K562 (cell line): ENCODE measurements around the gene ATP7B. TPM values are rescaled to one million over a fixed set of nuclear protein-coding genes. Genes with fewer than 3 reads are reported as not detected.

Source experiments
- ATAC-seq: fragments of 200-7000 bp; cut with Tn5 transposase; 3 replicates; pipeline ENCODE4 v1.9.1; 2020; ENCODE audit warnings: moderate library complexity
- BruUV-seq: library from RNA; stranded (reverse); fragments of 400-500 nt; replicated peaks from 2 replicates; lab custom pipeline; 2021; lab: Mats Ljungman, UMichigan
- CTCF ChIA-PET: fragments of 300-600 bp; formaldehyde crosslinking; extraction: SDS; loops from one replicate; lab custom pipeline; 2021; ENCODE audit warnings: low intra/inter-chr PET ratio; lab: Yijun Ruan, JAX
- POLR2A ChIA-PET: fragments of 300-600, 350-650 bp; sonication (Branson Sonifier 250); formaldehyde crosslinking; extraction: SDS; loops from one replicate; lab custom pipeline; 2021; ENCODE audit warnings: antibody characterized with exemption, inconsistent platforms; lab: Yijun Ruan, JAX
- DNase-seq, 4 experiments: peaks; one replicate each; pipeline versions ENCODE4 v3.0.0 to v3.0.0-alpha.2; 2011 to 2018; ENCODE audit warnings: low spot score in 3 of 4, mixed read lengths in 3 of 4; ENCODE audit errors: extremely low read depth in 1 of 4
- FAIRE-seq: peaks from 2 replicates; lab custom pipeline; 2011; peaks lifted over from hg19 to GRCh38; lab: Jason Lieb, UNC
- H2AFZ ChIP-seq: 2 replicates; pipeline ENCODE4 v1.6.0; 2011; ENCODE audit warnings: low read depth, low read length, control low read depth, inconsistent platforms
- H3K27ac ChIP-seq: fragments of 200-600 bp; 3 replicates; pipeline ENCODE4 v1.8.0; 2011; ENCODE audit warnings: low read depth, mild to moderate bottlenecking, control low read depth, inconsistent platforms, low read length, moderate library complexity, mixed read lengths; ENCODE audit errors: extremely low read depth
- H3K27me3 ChIP-seq, 2 experiments: fragments of 300-600 bp in 1 of 2; 2 replicates in 1 of 2; 3 replicates in 1 of 2; pipeline versions ENCODE4 v1.6.0 to v1.8.0; 2011; ENCODE audit warnings: inconsistent platforms in 2 of 2, low read length in 2 of 2, mild to moderate bottlenecking in 1 of 2, mixed read lengths in 1 of 2, moderate library complexity in 1 of 2; ENCODE audit not compliant: control insufficient read depth in 2 of 2, insufficient read depth in 2 of 2
- H3K36me3 ChIP-seq: fragments of 300-600 bp; 3 replicates; pipeline ENCODE4 v1.8.0; 2011; ENCODE audit warnings: mild to moderate bottlenecking, low read length, inconsistent platforms; ENCODE audit not compliant: control insufficient read depth, insufficient read depth
- H3K4me1 ChIP-seq, 2 experiments: fragments of 200-600 bp in 1 of 2; replicated peaks in 1 of 2; 2 replicates in 1 of 2; 3 replicates in 1 of 2; pipeline versions ENCODE4 v1.5.1 to v1.8.0; 2011; ENCODE audit warnings: inconsistent platforms in 2 of 2, low read length in 2 of 2, mild to moderate bottlenecking in 1 of 2, mixed read lengths in 1 of 2, moderate library complexity in 1 of 2; ENCODE audit not compliant: control insufficient read depth in 2 of 2, insufficient read depth in 2 of 2
- H3K4me2 ChIP-seq: 2 replicates; pipeline ENCODE4 v1.6.1; 2011; ENCODE audit warnings: low read length, control low read depth, inconsistent platforms, mixed read lengths; ENCODE audit not compliant: insufficient read depth
- H3K4me3 ChIP-seq: fragments of 200-600 bp; sonication (generic), shearing (Covaris generic); 2 replicates; pipeline ENCODE4 v1.5.1; 2016; ENCODE audit warnings: control low read depth, inconsistent platforms
- H3K79me2 ChIP-seq: fragments of 200-600 bp; 3 replicates; pipeline ENCODE4 v1.8.0; 2011; ENCODE audit warnings: low read length, inconsistent platforms; ENCODE audit not compliant: control insufficient read depth, insufficient read depth
- H3K9ac ChIP-seq, 2 experiments: 2 replicates each; pipeline versions ENCODE4 v1.6.0 to v1.6.1; 2011; ENCODE audit warnings: low read depth in 2 of 2, low read length in 2 of 2, control low read depth in 1 of 2, inconsistent platforms in 1 of 2, mild to moderate bottlenecking in 1 of 2, mixed read lengths in 1 of 2; ENCODE audit not compliant: insufficient read depth in 1 of 2
- H3K9me1 ChIP-seq: one replicate; pipeline ENCODE4 v1.6.0; 2011; ENCODE audit warnings: inconsistent platforms, mild to moderate bottlenecking, low read length, moderate library complexity; ENCODE audit not compliant: control insufficient read depth, insufficient read depth
- H3K9me3 ChIP-seq: replicated peaks from 2 replicates; pipeline ENCODE4 v1.5.1; 2011; ENCODE audit warnings: low read depth, low read length, inconsistent platforms; ENCODE audit not compliant: control insufficient read depth, insufficient read depth
- H4K20me1 ChIP-seq: replicated peaks from 2 replicates; pipeline ENCODE4 v1.6.1; 2011; ENCODE audit warnings: low read length, inconsistent platforms, mixed read lengths; ENCODE audit not compliant: control insufficient read depth, insufficient read depth
- ELF4 ChIP-seq: fragments of 450-650 bp; formaldehyde crosslinking; IDR thresholded peaks from 2 replicates; pipeline ENCODE4 v1.4.0; 2022; ENCODE audit warnings: missing genetic modification characterization
- GABPB1 ChIP-seq: sonication (generic); formaldehyde crosslinking; IDR thresholded peaks from 2 replicates; pipeline ENCODE4 v1.8.0; 2022; ENCODE audit warnings: mild to moderate bottlenecking, missing genetic modification reagents
- HSF4 ChIP-seq: fragments of 250-450 bp; sonication (Bioruptor Pico); IDR thresholded peaks from 2 replicates; pipeline ENCODE4 v2.1.2; 2022; ENCODE audit warnings: mild to moderate bottlenecking, moderate library complexity, borderline replicate concordance
- NCOR1 ChIP-seq: fragments of 450-650 bp; IDR thresholded peaks from 2 replicates; pipeline ENCODE4 v1.6.1; 2016; ENCODE audit warnings: mild to moderate bottlenecking, moderate library complexity
- TARDBP ChIP-seq: fragments of 450-650 bp; IDR thresholded peaks from 2 replicates; pipeline ENCODE4 v1.6.1; 2016
- U2AF2 ChIP-seq: fragments of 200-400 bp; formaldehyde crosslinking; optimal IDR thresholded peaks from 2 replicates; pipeline ENCODE3; 2017; ENCODE audit warnings: low read depth, mild to moderate bottlenecking, low read length
- ZBTB7A ChIP-seq: IDR thresholded peaks from 2 replicates; pipeline ENCODE4 v1.6.1; 2011; ENCODE audit warnings: low read depth, mild to moderate bottlenecking, low read length, moderate library complexity, borderline replicate concordance; ENCODE audit not compliant: control insufficient read depth
- WGBS: fragments of 100-300 bp; shearing (Covaris generic); methylation state at CpG from one replicate; pipeline ENCODE4 v1.1.6; 2016; ENCODE audit warnings: low coverage, mixed read lengths; ENCODE audit not compliant: insufficient coverage; ENCODE audit errors: missing lambda C conversion rate; 5-methylcytosine and 5-hydroxymethylcytosine counted together
- in situ Hi-C: fragments of 300-500 bp; cut with MboI; formaldehyde crosslinking; loops from 4 replicates; pipeline ENCODE4 v1.15.0; 2018; ENCODE audit warnings: inconsistent platforms, mixed read lengths
- intact Hi-C: fragments of 100-400 bp; cut with micrococcal nuclease; formaldehyde crosslinking; loops from 2 replicates; pipeline ENCODE4 v1.14.2; 2022
- polyA plus RNA-seq, 8 experiments: library from polyadenylated mRNA; depleted of rRNA in 4 of 8; stranded (reverse) in 5 of 8; unstranded in 3 of 8; fragments of >200 nt; fragmentation: Nextera tagmentation in 2 of 8; fragmentation: Illumina TruSeq in 1 of 8; extraction: Ambion mirVana in 2 of 8; extraction: Trizol in 1 of 8; gene quantifications; 2 replicates each; pipeline versions ENCODE4 v1.2.1 to v1.2.3, GENCODE V29; 2011 to 2014; ENCODE audit warnings: inconsistent platforms in 1 of 8, missing spikeins in 1 of 8
- total RNA-seq, 7 experiments: library from RNA; depleted of rRNA in 6 of 7; stranded (reverse); fragments of >200 nt in 6 of 7; fragmentation: Illumina TruSeq in 2 of 7; extraction: Trizol in 2 of 7; gene quantifications; 2 replicates each; pipeline versions ENCODE4 v1.2.1 to v1.2.3, GENCODE V29; 2011 to 2021; ENCODE audit warnings: low replicate concordance in 1 of 7
- TF ChIP-seq, protein P1 (sequence below): fragments of 450-650 bp; IDR thresholded peaks from 2 replicates; pipeline ENCODE4 v1.6.1; 2018; ENCODE audit warnings: mild to moderate bottlenecking, low read depth; ENCODE audit not compliant: partially characterized antibody
- TF ChIP-seq, protein P2 (sequence below): sonication (generic); formaldehyde crosslinking; IDR thresholded peaks from 2 replicates; pipeline ENCODE4 v1.8.0; 2022; ENCODE audit warnings: missing genetic modification reagents, mild to moderate bottlenecking, borderline replicate concordance

The ATP7B gene
- total and polyA plus RNA-seq, 9 of the 15 experiments (the other 6 are each of a cell fraction or from before 2014, with no cell fraction given): 1.1 to 20.4 (median 8.5) TPM

DNA sequence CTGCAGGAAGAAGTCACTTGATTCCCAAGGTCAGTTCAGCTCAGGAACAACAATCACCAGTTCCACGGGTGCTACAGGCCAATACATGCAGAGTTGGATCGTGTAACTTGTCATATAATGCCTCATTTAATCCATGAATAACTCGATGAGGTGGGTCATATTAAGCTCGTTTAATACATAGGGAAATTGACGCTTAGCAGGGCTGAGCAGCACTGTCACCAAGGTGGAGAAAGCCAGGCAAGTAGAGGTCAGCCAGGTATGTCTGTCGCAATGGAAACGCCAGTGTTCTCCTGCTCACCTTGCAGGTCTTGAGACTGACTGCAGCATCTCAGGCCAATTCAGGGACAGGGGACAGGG, 97.1 kb downstream of the ATP7B start:
- Histone ChIP-seq H3K9ac (no peak overlapping the region), H3K4me3 (no peak overlapping the region), H3K79me2 (no peaks in the 10 kb centered on the region), H2AFZ (no peak overlapping the region), H3K4me2 (no peak overlapping the region), H3K9me3 (no peaks in the 10 kb centered on the region), H3K27me3 (no peaks in the 10 kb centered on the region), H4K20me1 (no peaks in the 10 kb centered on the region), H3K27ac (no peak overlapping the region), H3K9me1 (peaks cover 3% of the 10 kb centered on the region), H3K36me3 (no peaks in the 10 kb centered on the region; the same call in 2 of the 3 replicates), H3K4me1 (no peaks in the 10 kb centered on the region; a peak in 1 of 5 replicates)
- FAIRE-seq (no peak), ATAC-seq (no peak), DNase-seq (no peak)
- ChIA-PET POLR2A (interaction anchor here (1.0 kb wide), 1 partner anchor 11 kb away, joined by 4 read pairs; no protein-coding TSS in a partner anchor), CTCF (no interaction called here)
- BruUV-seq: no TSS peak
- TF ChIP-seq, protein P1, sequence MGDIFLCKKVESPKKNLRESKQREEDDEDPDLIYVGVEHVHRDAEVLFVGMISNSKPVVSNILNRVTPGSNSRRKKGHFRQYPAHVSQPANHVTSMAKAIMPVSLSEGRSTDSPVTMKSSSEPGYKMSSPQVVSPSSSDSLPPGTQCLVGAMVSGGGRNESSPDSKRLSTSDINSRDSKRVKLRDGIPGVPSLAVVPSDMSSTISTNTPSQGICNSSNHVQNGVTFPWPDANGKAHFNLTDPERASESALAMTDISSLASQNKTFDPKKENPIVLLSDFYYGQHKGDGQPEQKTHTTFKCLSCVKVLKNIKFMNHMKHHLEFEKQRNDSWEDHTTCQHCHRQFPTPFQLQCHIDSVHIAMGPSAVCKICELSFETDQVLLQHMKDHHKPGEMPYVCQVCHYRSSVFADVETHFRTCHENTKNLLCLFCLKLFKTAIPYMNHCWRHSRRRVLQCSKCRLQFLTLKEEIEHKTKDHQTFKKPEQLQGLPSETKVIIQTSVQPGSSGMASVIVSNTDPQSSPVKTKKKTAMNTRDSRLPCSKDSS: no peak
- no peak for TF ChIP-seq GABPB1
- WGBS: 60% methylated on average over 6 of the region's 7 CpGs
- in situ Hi-C loops: no loop called here
- intact Hi-C loops: no loop called here

DNA sequence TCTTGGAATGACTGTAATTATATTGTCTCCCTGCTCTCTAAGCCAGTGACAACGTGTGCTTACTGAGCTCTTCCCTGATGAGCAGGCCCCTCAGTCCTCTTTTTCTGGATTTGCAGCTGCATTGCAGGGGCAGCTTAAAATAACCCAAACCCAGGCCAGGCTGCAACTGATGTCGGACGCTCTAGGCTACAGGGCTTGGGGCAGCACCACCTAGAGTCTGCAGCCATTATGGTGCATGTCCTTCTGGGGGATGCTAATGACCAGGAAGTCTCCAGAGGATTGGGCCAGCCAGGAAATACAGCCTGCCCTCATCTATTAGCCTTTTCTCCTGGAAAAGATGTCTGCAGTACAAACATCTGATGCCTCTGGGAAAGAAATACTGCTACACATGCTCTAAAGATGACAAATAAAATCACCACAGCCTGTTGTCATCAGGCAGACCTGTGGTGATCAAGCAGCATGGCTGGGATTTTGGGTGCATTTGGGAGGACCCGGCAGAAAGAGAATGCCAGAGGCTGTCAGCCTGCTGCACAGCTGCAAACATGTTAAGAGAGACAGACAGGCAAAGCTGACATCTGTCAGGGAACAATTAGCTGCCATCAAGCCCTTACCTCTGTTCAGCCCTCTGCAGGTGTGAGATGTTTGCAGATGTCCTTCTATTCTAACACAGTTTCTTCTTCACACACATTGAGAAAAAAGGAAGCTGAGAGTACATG, 97.7 kb downstream of the ATP7B start:
- FAIRE-seq (no peak), DNase-seq (no peak), ATAC-seq (peak; percentile 54; the same call in 1 of the 3 replicates)
- H3K4me1 ChIP-seq: no peaks in the 10 kb centered on the region
- H4K20me1 ChIP-seq: no peaks in the 10 kb centered on the region
- ChIA-PET CTCF (no interaction called here), POLR2A (interaction anchor here (0.9 to 1.0 kb wide), 2 partner anchors 8 to 12 kb away, joined by 4 to 7 read pairs; no protein-coding TSS in a partner anchor)
- no peak overlapping the region for H3K9ac ChIP-seq
- in situ Hi-C loops: no loop called here
- no peaks in the 10 kb centered on the region; the same call in 2 of the 3 replicates for H3K36me3 ChIP-seq
- H3K27ac ChIP-seq: no peak overlapping the region
- H3K4me2 ChIP-seq: no peak overlapping the region
- TF ChIP-seq TARDBP (no peak), ELF4 (CRISPR knock-in tag) (no peak), NCOR1 (no peak), HSF4 (CRISPR knock-in tag) (no peak), ZBTB7A (no peak), U2AF2 (no peak)
- TF ChIP-seq, protein P2, sequence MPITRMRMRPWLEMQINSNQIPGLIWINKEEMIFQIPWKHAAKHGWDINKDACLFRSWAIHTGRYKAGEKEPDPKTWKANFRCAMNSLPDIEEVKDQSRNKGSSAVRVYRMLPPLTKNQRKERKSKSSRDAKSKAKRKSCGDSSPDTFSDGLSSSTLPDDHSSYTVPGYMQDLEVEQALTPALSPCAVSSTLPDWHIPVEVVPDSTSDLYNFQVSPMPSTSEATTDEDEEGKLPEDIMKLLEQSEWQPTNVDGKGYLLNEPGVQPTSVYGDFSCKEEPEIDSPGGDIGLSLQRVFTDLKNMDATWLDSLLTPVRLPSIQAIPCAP (CRISPR knock-in tag): no peak
- no peak overlapping the region for H3K4me3 ChIP-seq
- H3K27me3 ChIP-seq: no peaks in the 10 kb centered on the region
- H3K9me1 ChIP-seq: peaks cover 3% of the 10 kb centered on the region
- no peaks in the 10 kb centered on the region for H3K9me3 ChIP-seq
- no peak overlapping the region for H2AFZ ChIP-seq
- no TSS peak for BruUV-seq
- whole genome bisulfite sequencing: 0% methylated on average over 1 of the region's 4 CpGs
- no peaks in the 10 kb centered on the region for H3K79me2 ChIP-seq
- intact Hi-C loops: no loop called here
